Effector memory CD4-positive, alpha-beta T cell (primary cell): ENCODE results near the gene NODAL.
A peak's percentile ranks its signal among the peaks of the same experiment; 100 is the strongest.

Source experiments
- DNase-seq, 3 donors: peaks; one replicate each; pipeline ENCODE4 v3.0.0-alpha.2; 2020
- H3K27ac ChIP-seq: 2 replicates; pipeline ENCODE4 v1.7.0; 2013; ENCODE audit warnings: mild to moderate bottlenecking, low read length, moderate library complexity; ENCODE audit not compliant: insufficient read depth, poor library complexity, severe bottlenecking
- H3K27me3 ChIP-seq: replicated peaks from 2 replicates; pipeline ENCODE4 v1.7.0; 2013; ENCODE audit warnings: mild to moderate bottlenecking, low read length; ENCODE audit not compliant: insufficient read depth, control insufficient read depth, poor library complexity, severe bottlenecking
- H3K36me3 ChIP-seq: 2 replicates; pipeline ENCODE4 v1.7.0; 2013; ENCODE audit warnings: mild to moderate bottlenecking, low read length, moderate library complexity; ENCODE audit not compliant: control insufficient read depth, insufficient read depth
- H3K4me1 ChIP-seq: 2 replicates; pipeline ENCODE4 v1.7.0; 2013; ENCODE audit warnings: low read length, mild to moderate bottlenecking; ENCODE audit not compliant: control insufficient read depth, insufficient read depth, poor library complexity, severe bottlenecking
- H3K4me3 ChIP-seq: 2 replicates; pipeline ENCODE4 v1.7.0; 2013; ENCODE audit warnings: low read length, low read depth, mild to moderate bottlenecking; ENCODE audit not compliant: insufficient read depth, poor library complexity, severe bottlenecking
- H3K9me3 ChIP-seq: 2 replicates; pipeline ENCODE4 v1.7.0; 2013; ENCODE audit warnings: mild to moderate bottlenecking, low read length, moderate library complexity; ENCODE audit not compliant: control insufficient read depth

NODAL gene

DNA sequence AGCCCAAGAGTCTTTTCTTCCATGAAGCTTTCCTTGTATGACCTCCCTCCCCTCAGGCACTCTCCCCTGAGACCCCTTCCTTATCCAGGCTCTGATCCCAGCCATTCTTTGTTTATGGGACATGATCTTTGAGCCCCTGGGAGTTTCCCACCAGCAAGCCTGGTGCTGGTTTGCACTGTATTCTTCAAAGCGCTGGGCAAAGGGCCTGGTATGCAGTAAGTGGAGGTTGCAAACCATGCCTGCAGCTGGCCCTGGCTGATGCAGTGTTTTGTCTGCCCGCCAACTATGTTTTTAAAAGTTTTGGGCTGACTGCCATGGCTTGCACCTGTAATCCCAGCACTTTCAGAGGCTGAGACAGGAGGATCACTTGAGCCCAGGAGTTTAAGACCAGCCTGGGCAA, 6.8 kb upstream of the NODAL start:
- Histone ChIP-seq H3K36me3 (no peaks in the 10 kb centered on the region), H3K4me3 (no peak overlapping the region), H3K27me3 (peaks cover under 1% of the 10 kb centered on the region), H3K27ac (no peak overlapping the region), H3K4me1 (no peaks in the 10 kb centered on the region), H3K9me3 (no peaks in the 10 kb centered on the region)
- DNase-seq = no peak

DNA sequence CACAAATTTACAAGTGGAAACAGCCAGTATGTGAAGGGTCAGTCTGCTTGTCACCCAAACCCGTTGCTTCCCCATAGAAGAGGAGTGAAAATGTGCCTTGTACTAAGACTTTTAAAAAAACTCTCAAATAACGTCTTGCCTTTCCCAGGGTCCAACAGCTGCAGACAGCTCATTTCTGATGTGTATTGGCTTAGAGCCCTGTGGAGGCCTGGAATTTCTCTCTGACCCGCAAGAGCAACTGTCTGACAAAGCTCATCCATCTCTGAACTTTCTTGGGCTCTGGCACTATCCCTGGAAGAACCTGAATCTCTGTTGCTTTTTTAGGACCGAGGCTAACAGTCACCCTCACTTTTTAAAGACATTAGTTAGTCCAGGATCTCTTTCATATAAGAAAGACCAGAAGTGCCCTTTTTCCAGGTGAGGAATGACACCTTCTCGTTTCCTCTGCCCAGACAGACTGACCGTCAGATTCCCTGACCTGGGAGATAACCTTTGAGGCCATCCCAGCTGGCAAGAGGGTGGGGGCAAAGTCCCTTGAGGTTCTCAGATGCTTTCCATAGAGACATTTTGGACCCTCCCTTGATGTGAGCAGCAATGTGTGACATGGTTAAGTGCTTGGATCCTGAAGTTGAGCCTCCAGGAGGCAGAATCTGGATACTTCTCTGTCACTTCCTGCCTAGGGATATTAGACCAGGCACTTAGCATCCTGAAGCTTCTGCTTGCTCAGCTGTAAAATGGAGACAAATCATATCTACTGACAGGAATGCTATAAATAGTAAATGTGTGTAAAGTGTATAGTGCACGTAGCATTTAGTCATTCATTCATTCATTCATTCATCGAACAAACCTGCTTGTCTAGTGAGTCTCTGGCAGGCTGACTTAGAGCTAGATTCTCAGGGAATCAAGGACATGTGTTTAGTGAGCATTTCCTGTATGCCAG, 4.5 kb upstream of the NODAL start:
- Histone ChIP-seq H3K36me3 (no peaks in the 10 kb centered on the region), H3K9me3 (no peaks in the 10 kb centered on the region), H3K27ac (no peak overlapping the region), H3K4me3 (no peak overlapping the region), H3K4me1 (peaks cover 8% of the 10 kb centered on the region), H3K27me3 (peaks cover 17% of the 10 kb centered on the region)
- DNase-seq = no peak

DNA sequence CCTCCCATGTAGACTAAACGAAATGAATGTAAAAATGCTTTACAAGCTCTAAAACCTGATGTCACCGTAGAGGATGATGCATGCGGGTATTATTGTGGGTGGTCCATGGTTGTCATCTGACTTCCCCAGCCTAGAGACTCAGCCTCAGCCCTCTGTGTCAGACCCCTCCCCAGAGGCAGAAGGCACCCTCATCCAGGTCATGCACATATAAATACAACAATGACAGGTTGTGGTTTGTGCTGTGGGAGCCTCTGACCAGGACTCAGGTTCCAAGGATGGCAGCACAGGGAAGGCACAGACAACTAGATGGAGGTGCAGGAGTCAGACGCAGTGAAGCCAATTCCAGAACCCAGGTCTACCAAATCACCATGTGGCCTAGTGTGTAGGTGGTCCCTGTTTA, 3.3 kb upstream of the NODAL start:
- H3K4me3 ChIP-seq = no peak overlapping the region
- no peaks in the 10 kb centered on the region for H3K9me3 ChIP-seq
- no peak for DNase-seq
- H3K36me3 ChIP-seq = no peaks in the 10 kb centered on the region
- H3K4me1 ChIP-seq = peaks cover 18% of the 10 kb centered on the region
- peaks cover 29% of the 10 kb centered on the region for H3K27me3 ChIP-seq
- H3K27ac ChIP-seq = no peak overlapping the region

DNA sequence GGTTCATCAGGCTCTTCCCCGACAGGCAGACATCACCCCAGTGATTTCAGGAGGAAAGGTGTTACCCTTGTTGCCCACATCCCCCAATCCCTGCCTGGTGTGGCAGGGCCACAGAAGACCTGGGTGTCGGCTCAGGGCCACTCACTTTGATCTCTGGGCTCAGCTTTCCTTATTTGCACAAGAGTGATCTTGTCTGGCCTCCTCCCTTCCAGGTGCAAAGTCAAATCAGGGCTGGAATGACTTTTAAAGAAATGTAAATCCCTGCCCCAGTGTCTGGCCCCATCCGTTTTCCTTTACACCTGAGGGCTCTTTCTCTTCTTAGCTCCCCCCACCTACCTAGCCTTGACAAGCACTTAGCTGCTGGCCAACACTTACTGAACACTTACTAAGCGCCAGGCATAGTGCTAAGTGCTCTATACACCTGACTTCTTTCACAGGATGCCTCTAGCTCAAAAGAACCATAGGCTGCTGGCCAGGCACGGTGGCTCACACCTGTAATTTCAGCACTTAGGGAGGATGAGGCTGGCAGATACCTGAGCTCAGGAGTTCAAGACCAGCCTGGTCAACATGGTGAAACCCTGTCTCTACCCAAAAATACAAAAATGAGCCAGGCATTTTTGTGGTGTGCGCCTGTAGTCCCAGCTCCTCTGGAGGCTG, 979 bp upstream of the NODAL start:
- H3K27me3 ChIP-seq = peaks cover 32% of the 10 kb centered on the region
- peaks cover 18% of the 10 kb centered on the region for H3K4me1 ChIP-seq
- H3K27ac ChIP-seq = no peak overlapping the region
- no peak overlapping the region for H3K4me3 ChIP-seq
- no peaks in the 10 kb centered on the region for H3K9me3 ChIP-seq
- H3K36me3 ChIP-seq = no peaks in the 10 kb centered on the region
- no peak for DNase-seq

DNA sequence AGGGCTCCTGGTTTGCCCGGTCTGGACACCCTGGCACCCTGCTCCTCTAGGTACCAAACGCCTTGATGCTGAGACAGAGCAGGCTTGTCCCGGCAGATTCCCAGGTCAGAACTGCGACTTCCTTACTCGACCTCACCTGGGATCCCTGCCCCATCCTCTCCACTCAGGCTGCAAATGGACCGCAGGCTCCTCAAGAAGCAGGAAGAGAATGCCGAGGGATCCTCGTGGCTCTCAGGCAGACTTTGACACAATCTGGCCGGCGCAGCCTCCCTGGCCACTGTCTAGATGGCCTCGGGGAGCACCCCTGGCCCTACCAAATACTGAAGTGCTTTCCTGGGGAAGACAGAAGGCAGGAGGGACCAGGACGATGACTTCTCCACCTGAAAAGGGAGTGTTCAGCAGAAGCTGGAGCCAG, 421 bp upstream of the NODAL start:
- peaks cover 18% of the 10 kb centered on the region for H3K4me1 ChIP-seq
- no peak for DNase-seq
- no peak overlapping the region for H3K27ac ChIP-seq
- peaks cover 32% of the 10 kb centered on the region for H3K27me3 ChIP-seq
- no peaks in the 10 kb centered on the region for H3K9me3 ChIP-seq
- no peaks in the 10 kb centered on the region for H3K36me3 ChIP-seq
- H3K4me3 ChIP-seq = no peak overlapping the region

DNA sequence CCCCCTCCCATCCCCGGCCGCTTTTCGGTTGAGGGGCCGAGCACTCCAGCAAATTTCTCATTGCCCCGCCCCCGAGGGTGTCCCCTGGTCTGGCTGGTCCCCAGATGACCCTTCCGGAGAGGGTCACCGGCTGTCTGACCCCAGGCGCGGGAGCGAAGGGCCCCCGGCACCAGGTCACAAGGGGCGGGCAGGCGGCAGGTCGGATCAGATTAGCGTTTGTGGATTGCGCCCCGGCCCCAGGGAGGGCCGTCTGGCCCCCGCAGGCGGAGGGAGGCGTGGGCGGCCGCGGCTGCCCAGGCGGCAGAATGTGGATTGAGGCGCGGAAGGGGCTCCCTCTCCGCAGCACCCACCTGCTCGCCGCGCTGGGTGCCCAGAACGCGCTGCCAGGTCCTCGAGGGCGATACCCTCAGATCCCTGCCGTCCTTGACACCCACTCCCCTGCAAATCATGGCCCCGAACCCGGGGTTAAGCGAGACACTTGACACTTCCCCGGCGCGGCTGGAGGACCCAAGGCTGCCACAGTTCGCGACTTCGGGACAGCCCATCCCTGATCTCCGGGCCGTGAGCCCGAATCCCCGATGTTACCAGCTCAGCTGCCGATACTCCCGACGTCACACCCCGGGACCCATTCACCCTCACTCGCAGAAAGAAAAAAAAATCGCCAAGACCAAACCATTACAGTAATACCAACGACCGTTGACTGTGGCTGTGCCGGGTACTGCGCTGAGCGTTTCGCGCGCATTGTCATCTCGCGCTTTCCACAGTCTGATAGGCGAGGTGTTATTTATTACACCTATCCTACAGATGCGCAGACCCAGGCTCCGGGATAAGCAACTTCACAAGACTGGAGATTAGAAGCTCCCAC, 953 bp downstream of the NODAL start:
- Histone ChIP-seq H3K27me3 (peaks cover 32% of the 10 kb centered on the region), H3K4me3 (peak overlapping the region; percentile 45), H3K36me3 (no peaks in the 10 kb centered on the region)

DNA sequence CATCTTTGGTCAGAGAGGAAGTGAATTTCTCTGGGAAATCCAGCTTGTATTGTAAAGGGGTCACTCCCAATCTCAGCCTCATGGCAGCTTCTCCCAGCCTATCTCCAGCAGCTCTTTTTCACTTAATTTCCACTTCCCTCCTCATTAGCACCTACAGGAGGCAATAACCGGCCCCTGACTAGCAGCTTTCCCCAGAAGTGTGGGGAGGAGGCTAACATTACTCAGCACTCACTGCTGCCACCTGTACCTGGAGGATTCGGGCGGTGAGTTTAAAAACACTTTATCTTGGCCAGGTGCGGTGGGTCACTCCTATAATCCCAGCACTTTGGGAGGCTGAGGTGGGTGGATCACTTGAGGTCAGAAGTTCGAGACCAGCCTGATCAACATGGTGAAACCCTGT, 3.8 kb downstream of the NODAL start:
- H3K4me3 ChIP-seq = no peak overlapping the region
- H3K27ac ChIP-seq = no peak overlapping the region
- H3K27me3 ChIP-seq = peaks cover 27% of the 10 kb centered on the region
- DNase-seq = no peak
- H3K9me3 ChIP-seq = no peaks in the 10 kb centered on the region
- peaks cover 25% of the 10 kb centered on the region for H3K4me1 ChIP-seq
- H3K36me3 ChIP-seq = no peaks in the 10 kb centered on the region

More for the DNA sequence above, 953 bp downstream of the NODAL start:
- Histone ChIP-seq H3K9me3 (no peaks in the 10 kb centered on the region), H3K27ac (no peak overlapping the region), H3K4me1 (peaks cover 18% of the 10 kb centered on the region)
- no peak for DNase-seq

DNA sequence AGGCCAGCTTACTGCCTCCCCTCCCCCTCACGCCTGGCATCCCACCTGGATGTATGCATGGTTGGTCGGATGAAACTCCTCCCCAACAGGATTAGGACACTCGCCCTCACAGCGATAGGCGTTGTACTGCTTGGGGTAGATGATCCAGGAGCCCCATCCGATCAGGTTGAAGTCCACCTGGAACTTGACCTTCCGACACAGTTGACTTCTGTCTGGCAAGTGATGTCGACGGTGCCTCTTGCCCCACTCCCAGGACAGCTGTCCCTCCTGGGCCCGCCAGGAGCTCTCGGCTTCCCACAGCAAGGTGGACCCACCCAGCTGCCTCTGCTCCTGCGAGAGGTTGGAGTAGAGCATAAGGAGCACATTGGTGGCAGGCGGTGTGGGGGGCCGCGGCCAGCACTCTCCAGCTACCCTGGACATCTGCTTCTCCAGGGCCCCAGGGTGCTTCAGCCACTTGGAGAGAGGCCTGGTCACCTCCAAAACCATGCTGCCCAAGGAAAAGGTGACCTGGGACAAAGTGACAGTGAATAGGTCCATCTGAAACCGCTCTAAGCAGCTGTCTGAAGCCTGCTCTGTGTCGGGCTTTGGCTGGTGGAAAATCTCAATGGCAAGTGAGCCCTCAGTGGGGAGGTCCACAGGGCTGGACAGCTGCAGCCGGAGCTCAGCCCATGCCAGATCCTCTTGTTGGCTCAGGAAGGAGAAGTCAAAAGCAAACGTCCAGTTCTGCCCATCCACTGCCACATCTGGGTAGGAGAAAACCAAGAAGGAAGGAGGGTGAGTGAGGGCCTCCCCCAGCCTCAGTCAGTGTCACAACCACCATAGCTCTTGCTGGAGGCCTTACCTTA, 6.0 kb downstream of the NODAL start:
- Histone ChIP-seq H3K36me3 (no peaks in the 10 kb centered on the region), H3K4me3 (no peak overlapping the region), H3K9me3 (no peaks in the 10 kb centered on the region), H3K4me1 (peaks cover 25% of the 10 kb centered on the region), H3K27me3 (peaks cover 10% of the 10 kb centered on the region), H3K27ac (no peak overlapping the region)
- DNase-seq = no peak

DNA sequence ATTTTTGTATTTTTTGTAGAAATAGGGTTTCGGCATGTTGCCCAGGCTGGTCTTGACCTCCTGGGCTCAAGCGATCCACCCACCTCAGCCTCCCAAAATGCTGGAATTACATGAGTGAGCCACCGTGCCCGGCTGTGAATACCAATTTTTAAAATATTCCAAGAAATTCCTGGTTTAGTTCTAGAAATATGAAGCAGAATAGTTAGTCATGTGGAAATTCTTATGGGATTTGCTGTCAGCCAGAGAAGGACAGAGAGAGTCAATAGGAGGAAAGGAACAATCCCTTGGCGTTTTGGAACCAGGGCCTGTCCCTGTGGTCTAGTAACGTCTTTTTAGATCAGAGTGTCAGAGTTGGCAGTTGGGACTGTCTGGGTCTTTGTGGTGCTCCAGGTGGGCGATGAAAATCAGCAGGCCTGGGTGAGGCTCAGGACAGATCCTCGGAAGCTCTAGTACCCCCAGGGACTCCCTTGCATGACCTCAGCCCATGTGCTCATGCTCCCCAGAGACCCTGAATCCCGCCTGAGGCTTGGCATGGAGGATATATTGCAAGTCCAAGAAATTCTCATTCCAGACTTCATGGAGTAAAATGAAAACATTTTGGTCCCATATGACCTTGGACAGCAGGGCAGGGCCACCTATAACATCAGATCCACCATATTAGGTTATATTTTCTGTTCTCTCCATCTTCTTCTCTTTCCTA, 7.8 kb downstream of the NODAL start:
- H3K27ac ChIP-seq = no peak overlapping the region

More for the DNA sequence above, 7.8 kb downstream of the NODAL start:
- Histone ChIP-seq H3K27me3 (no peaks in the 10 kb centered on the region), H3K4me1 (peaks cover 21% of the 10 kb centered on the region), H3K36me3 (peaks cover under 1% of the 10 kb centered on the region), H3K9me3 (no peaks in the 10 kb centered on the region), H3K4me3 (no peak overlapping the region)
- no peak for DNase-seq
